Dermis blood vessel endothelial cell (primary cell): Measurements from ENCODE around the gene ZNF831. TPM values are rescaled to one million over a fixed set of nuclear protein-coding genes. Genes with fewer than 3 reads are reported as not detected.

Experiments
- DNase-seq: peaks from one replicate; pipeline ENCODE4 v3.0.0; 2010
- total RNA-seq: library from RNA; depleted of rRNA; stranded (reverse); fragments of >200 nt; gene quantifications from 2 replicates; pipeline ENCODE4 v1.2.3, GENCODE V29; 2014

ZNF831 gene
- total RNA-seq, 1 donor from 2014 or later, result under 0.01 TPM

DNA sequence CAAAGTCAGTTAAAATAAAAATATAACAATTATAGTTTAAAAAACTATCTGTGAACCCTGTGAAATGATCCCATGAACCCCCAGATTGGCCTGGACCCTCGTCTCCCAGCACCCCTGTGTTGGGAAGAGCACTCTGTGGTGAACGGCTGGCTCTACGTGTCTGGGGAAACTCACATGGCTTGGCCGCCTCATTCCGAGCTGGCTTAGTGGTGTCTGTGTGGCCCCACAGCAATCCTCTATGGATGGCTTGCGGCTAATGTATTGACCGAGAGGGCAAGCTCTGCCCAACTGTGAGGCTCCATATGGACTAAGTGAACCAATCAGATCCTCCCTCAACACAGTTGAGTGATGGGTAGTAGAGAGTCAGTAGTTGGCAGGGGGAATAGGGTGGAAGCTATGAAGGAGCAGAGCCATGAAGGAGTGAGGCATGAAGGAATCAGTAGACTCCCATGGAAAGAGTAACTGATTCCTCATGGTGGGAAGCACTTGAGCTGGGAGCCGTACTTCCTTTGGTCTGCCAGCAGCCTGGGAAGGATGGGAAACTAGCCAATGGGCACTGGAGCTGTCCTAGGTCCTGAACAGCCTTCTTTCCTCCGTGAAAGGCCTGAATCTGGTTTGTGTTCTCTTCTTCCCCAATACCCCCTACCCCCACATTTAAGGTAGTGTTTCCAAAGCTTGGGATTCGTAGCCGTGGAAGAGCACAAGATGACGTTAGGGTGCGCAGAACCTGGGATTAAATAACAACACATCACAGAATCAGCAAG lies 21.6 kb upstream of the ZNF831 start:
- peak; percentile 18 for DNase-seq

DNA sequence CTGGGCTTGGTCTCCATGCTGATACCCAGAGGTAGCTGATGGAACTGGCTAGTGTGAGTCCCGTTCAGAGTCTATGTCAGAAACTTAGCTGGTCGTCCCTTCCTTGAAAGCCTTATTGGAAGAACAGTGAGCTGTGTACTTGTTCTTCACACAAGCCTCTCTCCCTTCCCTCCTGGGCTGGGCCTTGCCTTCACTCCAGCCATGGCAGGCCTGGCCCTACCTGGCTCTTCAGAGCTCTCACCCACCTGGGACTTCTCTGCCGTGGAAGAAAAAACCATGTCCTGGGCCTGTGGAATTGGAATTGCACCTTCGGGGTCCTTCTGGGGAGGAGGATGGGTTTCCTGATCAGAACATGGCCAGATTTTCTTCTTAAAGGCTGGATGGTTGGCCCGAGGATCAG lies 20.3 kb upstream of the ZNF831 start:
- DNase-seq, result no peak

DNA sequence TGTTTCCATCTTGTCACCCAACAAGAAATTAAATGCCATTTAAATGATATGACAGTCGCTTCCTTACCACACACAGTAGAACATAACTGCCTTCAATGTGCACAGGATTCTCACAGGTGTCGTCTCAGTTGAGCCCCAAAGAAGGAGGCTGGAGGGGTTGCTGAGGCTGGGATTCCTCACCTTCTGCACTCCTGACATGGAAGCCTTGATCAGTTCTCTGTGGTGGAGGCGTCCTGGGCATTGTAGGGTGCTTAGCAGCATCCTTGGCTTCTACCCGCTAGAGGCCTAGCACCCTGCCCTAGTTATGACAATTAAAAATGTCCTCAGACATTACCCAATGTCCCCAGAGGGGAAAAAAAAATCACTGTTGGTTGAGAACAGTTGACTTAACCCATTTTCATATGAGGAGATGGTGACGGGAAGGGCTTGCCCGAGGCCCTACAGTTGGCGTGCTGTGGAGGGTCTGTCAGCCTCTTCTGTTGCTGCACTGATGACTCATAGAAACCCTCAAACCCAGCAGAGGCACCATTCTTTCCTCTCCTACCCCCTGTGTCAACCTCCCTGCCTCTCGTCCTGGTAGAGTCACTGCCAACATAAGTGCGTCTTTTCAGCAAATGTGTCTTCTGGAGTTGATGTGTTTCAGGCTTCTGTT lies 19.3 kb upstream of the ZNF831 start:
- no peak for DNase-seq

DNA sequence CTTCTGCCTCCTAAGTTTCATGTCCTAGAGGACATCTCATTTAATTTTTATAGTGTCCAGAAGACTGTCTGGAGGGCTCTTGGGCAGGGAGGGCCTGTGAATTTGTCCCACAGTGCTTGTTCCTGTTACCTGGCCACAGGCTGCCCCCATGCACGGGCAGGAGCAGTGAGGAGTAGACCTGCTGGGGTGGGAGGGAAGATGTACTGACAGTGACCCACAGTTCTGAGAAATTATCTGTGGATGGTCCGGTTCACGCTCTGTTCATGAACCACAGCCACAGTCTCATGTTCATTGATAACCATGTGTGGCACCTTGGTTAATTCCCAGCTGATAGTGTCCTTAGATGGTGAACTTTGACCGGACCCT lies 18.8 kb upstream of the ZNF831 start:
- DNase-seq, result no peak

DNA sequence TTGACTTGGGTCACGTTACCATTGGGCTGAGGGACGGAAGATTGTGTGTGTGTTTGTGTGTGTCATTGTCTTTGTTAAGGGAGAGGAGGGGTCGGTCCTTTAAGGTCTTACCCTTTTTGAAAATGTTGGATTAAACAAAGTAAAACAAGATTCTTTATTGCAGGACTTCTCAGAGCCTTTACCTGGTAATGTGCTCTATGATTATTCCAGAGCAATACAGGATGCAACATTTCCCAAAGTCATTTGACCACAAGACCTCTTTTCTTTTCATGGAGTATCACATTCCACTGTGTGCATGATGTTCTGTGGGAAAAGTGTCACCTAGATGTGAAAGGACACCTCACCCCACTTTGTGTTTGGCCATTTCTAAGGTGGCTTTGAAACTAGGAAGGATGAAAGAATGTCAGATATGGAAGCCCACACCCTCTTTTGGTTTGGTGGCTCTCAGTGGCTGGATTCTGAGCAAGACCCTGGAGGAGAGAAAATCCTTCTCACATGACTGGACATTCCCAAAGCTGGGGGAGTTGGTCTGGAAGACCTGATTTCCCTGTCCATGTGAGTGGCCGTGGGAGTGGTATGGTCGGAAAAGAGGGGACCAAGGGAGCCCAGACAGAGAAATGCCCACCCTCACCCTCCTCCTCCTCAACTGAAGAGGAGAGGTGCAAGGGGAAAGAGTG lies 18.2 kb upstream of the ZNF831 start:
- DNase-seq, result no peak

DNA sequence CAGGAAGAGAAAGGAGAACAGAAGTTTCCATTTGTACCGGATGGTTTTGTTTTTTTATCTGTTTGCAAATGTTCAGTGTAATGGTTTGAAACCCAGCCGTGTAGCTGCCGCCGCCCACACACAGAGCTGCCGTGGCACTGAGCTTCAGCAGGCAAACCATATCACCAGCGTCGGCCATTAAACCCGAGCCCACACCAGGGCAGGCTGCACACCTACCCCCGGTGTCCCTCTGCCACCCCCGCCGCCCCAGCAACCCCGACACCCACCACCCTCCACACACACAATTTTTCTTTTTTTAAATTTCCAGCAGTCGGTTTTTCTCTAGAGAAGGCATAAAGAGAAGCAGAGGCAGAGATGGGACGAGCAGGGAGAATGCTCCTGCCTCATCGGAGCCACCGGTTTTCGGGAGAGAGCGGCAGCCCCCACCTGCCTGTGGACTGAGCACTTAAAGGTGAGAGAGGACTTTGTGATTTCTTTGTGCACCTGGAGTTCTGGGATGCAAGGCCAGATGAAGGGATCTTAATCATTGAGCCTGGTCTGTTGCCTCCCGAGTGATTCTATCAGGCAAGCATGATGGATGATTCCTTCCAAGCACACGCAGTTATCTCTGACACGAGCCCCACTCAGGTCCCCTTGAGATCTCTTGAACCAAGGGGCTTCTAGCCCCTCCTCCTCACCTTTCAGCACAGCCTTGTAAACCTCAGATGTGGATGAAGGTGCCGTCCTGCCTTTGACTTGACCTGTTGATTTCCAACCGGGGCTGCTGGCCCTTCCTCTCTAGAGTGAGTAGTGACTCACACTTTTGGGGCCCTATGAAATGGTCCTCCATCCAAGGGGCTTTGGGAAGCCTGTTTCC lies 17.5 kb upstream of the ZNF831 start:
- DNase-seq, result no peak

DNA sequence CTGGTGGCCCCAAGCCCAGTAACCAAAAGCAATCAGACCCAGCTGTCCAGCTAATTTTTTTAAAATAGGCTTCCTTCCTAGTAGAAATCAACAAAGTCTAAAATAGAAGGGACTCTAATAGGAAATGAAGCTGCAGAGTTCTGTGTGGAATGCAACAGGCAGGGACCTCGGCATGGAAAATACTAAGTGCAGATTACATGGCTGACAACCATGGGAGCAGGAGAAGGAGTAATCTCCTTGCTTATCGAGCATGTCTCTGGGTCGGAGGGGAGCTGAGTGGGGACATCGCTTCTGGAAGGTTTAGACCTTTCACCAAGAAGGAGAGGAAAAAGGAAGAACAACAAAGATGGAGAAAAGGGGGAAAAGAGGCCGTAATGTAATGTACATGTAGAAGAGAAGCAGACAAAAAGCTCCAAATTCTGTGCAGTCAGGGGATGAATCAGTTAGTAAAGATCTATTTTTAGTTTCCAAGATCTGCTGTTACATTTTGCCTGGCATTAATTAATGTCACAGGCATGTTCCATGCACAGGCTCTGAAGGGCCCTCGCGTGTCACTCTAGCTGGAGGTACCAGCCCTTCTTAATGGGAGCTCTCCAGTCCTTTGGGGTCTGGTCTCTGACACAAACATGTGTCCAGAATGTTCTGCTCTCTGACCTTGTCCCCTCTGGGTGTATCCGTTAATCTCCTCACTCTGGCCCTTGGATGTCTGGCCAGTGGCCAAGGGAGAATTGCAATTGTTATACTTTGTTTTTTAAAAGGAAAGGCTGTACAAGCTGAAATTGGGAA lies 16.6 kb upstream of the ZNF831 start:
- DNase-seq, result no peak

DNA sequence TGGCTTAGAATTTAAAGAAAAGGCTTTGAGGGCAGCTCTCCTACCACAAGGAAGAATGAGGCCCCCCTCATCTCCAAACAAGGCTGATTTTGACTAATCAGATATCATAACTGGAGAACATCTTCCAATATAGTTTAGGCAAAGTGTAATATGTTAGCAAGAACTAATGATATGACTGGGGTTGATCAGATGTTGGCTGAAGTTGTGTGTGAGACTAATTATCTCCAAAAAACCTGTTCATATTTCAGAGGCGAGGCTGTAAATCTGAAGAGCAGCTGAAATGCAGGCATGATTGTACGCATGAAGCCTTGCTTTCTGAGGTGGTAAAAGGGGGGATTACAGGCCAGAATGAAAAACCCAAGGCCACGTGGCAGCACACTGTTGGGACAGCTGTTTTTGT lies 16.0 kb upstream of the ZNF831 start:
- DNase-seq, result no peak

DNA sequence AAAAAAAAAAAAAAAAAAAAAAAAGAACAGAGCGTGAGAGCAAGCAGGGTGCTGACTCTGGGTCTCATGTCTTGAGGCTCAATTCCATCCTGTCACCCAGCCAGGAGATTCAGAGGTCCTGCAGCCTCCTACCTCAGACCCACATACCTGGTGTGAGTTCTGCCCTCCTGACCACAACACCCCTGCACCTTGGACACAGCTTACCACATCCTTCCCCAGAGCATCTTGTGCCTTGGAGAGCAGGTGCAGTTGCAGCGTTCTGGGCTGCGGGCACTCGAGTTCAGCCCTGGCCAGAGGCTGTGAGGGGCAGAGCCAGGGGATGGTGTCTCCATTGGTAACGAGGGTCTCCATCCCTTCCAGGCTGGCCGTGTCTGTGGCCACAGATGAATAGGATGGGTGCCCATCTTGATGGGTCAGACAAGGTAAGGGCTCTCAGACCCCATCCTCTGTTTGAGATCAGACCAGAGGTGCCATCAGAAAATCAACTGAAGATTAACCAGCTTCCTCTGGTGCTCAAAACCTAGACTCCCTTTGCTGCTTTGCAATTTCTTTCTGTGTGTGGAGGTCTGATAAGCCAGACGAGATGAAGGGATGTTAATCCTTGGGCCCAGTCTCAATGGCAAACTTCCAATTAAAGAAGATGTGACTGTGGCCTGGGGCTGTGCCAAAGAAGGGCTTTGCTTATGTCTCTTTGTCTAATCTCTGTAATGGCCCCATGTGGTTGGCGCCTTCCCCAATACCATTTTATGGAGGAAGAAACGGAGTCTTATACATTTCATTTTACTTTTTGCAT lies 14.7 kb upstream of the ZNF831 start:
- no peak for DNase-seq

DNA sequence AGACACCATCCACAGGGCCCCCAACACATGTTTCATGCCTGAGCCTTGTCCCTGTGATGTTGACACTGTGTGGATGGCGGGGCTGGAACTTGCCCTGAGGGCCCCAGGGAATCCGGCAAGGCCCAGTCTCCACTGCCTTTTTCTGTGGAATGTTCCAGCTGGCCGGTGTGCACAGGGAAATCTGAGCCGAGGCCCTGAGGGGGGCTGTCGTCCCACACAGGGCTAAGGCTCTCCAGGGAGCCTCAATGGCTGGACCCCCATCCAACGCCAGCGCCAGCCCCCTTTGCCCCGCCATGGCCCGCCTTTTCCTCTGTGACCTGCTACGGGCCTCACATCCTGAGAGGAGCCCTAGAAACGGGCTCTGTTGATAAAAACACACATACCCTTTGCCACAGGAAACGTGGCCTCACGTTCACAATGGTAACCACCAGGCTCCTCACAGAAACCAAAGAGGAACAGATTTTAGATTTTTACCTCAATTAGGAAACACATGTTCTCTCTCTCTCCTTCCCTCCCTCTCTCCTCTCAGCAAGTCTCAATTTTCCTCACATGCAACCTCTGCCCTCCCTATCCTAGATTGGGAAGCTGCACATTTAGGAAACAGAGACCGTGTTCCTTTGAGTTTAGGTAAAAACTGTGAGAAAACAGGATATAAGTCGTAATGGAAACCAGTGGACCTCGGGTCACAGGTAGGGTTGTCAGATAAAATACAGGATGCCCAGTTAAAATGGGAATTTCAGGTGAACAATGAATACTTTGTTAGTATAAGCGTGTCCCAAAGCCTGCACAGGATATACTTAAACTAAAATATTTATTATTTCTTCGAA lies 13.7 kb upstream of the ZNF831 start:
- DNase-seq, result no peak

DNA sequence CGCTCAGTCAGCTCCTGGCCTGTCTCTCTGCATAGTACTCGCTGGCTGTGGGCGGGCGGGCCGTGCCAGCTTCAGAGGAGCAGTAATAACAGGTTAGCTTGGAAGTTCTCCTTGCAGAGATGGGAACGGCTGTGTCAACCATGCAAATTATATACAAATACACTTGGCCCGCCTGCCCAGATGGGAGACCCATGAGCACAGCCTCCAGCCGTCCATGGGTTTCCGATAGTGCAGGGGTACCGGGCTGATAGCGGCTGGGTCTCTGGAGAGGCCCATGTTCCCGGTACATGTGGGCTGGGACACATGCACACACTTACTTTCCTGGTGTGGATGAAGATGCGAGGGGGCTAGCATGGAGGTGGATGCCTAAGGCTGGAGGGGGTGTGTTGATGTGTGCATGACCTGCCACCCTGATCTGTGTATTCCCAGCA lies 12.8 kb upstream of the ZNF831 start:
- no peak for DNase-seq

DNA sequence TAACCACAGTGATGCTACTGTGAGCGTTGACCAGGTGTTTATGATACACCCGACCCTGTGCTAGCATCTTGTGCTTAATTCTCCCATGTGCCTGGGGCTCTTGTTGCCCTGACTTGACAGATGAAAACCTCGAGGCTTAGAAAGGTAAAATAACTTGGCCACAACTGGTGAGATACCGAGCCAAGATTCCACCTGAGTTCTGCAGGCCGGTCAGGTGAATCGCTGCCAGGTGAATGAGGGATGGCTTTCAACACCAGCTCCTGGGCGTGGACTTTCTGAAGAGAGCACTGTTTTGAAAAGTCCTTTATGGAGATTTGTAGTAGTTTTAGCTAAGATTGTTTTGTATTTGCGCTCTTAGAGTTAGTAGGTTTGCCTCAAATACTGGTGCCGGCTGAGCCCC lies 12.2 kb upstream of the ZNF831 start:
- no peak for DNase-seq

DNA sequence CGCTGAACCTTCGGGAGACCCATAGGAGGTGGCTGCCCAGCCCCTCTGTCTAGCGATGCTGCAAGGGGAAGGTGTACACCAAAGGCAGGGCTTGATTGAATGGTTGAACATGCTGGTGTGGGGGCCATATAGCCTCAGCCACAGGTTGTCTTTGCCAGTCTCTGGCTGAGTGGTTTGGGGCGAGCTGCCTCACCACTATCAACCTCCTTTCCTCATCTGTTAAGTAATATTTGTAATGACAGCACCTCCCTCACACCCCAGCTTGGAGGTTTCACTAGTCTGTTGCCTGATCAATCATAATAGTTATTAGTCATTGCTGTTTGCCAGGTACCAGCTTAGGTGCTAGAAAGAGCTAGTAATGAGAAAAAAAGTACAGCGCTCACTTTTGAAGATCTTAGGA lies 11.8 kb upstream of the ZNF831 start:
- no peak for DNase-seq

DNA sequence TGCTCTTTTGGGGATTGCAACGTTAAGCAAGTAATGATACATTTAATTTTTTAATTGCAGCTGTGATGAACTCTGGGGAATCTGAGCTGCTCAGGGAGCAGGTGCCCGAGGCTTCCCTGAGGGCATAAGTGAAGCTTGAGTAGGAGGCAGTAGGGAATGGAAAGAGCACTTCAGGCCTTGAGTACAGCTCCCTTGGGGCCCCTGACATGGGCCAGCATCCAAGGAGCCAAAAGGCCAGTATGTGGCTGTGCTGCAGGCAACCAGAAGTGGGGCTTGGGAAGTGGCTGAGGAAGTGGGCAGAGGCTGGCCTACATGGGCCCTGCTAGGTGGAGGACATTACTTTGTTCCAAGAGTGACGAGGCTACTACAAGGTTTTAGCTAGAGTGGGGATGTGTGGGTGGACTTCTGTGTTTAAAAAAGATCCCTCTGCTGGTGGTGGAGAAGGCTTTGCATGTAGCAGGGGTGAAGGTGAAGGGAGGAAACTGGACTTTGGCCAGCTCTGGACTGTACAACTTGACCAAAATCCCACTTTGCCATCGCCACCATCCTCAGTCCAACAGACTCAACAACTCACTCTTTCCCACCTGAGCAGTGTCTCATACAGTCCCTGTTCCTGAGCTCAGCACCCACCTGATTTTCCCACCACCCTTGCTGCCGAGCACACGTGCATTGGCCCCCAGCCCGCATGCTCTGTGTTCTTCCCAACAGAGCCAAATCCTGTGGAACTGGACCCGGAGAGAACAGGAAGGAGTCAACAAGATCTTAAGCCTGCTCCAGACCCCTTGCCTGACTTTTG lies 10.9 kb upstream of the ZNF831 start:
- DNase-seq, result no peak

DNA sequence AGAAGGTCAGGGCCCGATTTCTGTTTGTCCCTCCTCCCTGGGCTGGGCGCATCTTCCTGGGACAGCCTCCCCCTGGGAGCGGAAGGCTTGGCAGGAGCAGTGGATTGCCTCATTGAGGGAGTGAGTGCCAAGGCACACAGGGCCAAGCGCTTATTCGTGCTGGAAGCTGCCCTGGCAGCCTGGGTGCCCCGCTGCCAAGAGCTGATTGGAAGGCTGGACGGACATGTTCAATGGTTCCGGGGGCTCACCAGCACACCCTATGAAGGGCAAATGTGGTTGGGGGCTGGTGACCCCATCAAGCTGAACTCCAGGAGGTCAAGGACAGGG lies 10.3 kb upstream of the ZNF831 start:
- DNase-seq, result no peak

DNA sequence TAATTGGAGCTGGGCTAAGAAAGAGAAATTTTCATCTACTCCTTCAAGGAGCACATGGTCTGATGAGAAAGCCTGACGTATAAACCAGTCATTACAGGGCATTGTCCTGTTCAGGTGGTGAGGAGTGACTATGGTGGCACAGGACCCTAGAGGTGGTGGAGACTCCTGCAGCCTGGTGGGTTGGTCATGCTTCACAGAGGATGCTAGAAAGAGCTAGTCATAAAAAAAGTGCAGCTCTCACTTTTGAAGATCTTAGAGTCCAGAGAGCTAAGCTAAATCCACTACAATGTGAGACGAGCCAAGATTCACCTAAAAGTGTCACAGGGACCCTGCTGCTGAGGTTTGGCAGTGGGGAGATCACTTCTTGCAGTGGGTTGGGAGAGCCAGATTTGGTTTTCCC lies 9.8 kb upstream of the ZNF831 start:
- DNase-seq, result no peak

DNA sequence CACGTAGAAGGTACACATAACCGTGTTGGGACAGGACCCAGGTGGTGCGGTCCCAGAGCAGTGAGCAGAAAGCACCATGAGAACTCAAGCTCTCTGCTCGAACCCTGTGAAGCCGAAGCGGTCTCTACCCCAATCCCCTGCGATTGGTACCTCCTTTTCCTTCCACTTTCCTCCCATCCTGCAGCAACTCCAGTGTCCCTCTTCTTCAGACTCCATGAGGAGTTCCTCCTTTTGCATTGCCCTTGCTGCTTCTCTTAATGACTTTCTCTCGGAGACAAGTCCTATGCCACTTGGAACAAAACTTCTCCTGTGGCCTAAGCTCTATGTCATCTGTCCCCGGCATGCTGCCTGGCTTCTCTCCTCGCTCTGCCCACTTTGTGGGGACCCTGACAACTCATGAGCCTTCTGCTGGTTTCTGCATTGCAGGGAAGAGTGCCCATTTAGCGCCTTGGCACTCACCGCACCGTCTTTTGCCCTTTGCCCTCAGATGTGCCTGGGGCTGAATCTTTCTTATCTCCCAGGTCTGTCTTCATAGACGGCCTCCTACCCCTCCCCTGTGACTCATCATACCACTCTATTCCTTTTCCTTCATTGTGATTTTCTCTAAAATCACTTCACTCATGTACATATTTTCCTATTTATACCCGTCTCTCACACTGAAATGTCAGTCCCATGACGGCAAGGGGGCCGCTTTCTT lies 9.2 kb upstream of the ZNF831 start:
- DNase-seq, result no peak

DNA sequence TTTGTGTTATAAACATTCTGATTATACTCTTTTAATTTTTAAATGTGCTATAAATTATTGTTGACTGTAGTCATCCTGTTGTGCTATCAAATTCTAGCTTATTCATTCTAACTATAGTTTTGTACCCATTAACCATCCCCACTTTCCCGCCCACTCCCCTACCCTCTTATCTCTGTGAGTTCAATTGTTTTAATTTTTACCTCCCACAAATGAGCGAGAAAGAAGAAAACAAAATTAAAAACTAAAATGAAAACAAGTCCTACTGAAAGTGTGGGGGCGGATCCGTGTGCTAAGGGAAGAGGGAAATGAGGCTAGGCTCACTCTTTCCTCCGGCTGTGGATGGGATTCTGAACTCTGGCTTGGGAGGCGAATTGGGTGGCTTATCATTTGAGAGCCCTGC lies 6.6 kb upstream of the ZNF831 start:
- DNase-seq, result no peak

DNA sequence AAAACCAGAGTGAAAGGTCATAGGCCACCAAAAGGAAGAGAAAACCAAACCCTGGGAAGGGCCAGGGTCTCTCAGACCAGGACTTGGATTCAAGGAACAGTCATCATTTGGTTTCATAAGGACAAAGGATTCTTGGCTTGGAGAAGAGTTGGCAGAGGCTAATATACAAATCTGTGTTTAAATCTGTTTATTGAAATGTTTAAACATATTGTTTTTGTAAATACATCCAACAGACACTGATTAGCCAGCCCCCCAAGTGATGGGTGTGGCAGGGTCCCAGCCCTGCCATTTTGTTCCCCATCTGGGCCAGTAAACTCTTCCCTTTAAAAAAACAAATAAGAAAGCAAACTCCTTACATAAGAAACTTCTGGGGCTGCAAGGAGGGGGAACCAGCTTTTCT lies 6.1 kb upstream of the ZNF831 start:
- DNase-seq, result no peak
